Measurements from ENCODE around the gene USB1. TPM values are rescaled to one million over a fixed set of nuclear protein-coding genes. Genes with fewer than 3 reads are reported as not detected.

Gene USB1
- total RNA-seq, 1 donor from 2014 or later, result 79.5 TPM

GRCh38 chr16:58044266-58045019, 43.2 kb downstream of the USB1 start:
- H3K4me1 Mint-ChIP-seq (ENCODE audit: unreplicated experiment), result peaks cover 27% of the 10 kb centered on the region
- no peak for TF ChIP-seq CTCF (IDR thresholded peaks at IDR 0.05; ENCODE audit: unreplicated experiment)
- no peak overlapping the region for H3K27ac Mint-ChIP-seq (ENCODE audit: unreplicated experiment)
- H3K9me3 Mint-ChIP-seq (ENCODE audit: unreplicated experiment), result no peaks in the 10 kb centered on the region
- peak overlapping the region; percentile 25 for H3K4me3 Mint-ChIP-seq (ENCODE audit: unreplicated experiment)
- peaks cover 24% of the 10 kb centered on the region for H3K36me3 Mint-ChIP-seq (ENCODE audit: low read depth, unreplicated experiment)
- peaks cover 13% of the 10 kb centered on the region for H3K27me3 Mint-ChIP-seq (ENCODE audit: unreplicated experiment)
- no peak for DNase-seq (ENCODE audit: low spot score)

- peaks cover 16% of the 10 kb centered on the region for H3K27me3 Mint-ChIP-seq (ENCODE audit: unreplicated experiment)
- H3K27ac Mint-ChIP-seq (ENCODE audit: unreplicated experiment), result no peak overlapping the region
- peaks cover 34% of the 10 kb centered on the region for H3K4me1 Mint-ChIP-seq (ENCODE audit: unreplicated experiment)
- no peak for TF ChIP-seq CTCF (IDR thresholded peaks at IDR 0.05; ENCODE audit: unreplicated experiment)
- H3K36me3 Mint-ChIP-seq (ENCODE audit: low read depth, unreplicated experiment), result peaks cover 17% of the 10 kb centered on the region
- no peak for DNase-seq (ENCODE audit: low spot score)
- H3K9me3 Mint-ChIP-seq (ENCODE audit: unreplicated experiment), result no peaks in the 10 kb centered on the region
- no peak overlapping the region for H3K4me3 Mint-ChIP-seq (ENCODE audit: unreplicated experiment)
Measured at GRCh38 chr16:58045096-58045495, 43.9 kb downstream of the USB1 start.

- peaks cover 16% of the 10 kb centered on the region for H3K36me3 Mint-ChIP-seq (ENCODE audit: low read depth, unreplicated experiment)
- peaks cover 41% of the 10 kb centered on the region for H3K4me1 Mint-ChIP-seq (ENCODE audit: unreplicated experiment)
- DNase-seq (ENCODE audit: low spot score), result no peak
- peaks cover 17% of the 10 kb centered on the region for H3K27me3 Mint-ChIP-seq (ENCODE audit: unreplicated experiment)
- TF ChIP-seq CTCF (IDR thresholded peaks at IDR 0.05; ENCODE audit: unreplicated experiment), result no peak
- no peaks in the 10 kb centered on the region for H3K9me3 Mint-ChIP-seq (ENCODE audit: unreplicated experiment)
- peak overlapping the region; percentile 96 for H3K27ac Mint-ChIP-seq (ENCODE audit: unreplicated experiment)
- H3K4me3 Mint-ChIP-seq (ENCODE audit: unreplicated experiment), result no peak overlapping the region
Measured at GRCh38 chr16:58046054-58046881, 45.1 kb downstream of the USB1 start.

- no peak overlapping the region for H3K4me3 Mint-ChIP-seq (ENCODE audit: unreplicated experiment)
- H3K27ac Mint-ChIP-seq (ENCODE audit: unreplicated experiment), result peak overlapping the region; percentile 96
- no peak for TF ChIP-seq CTCF (IDR thresholded peaks at IDR 0.05; ENCODE audit: unreplicated experiment)
- no peak for DNase-seq (ENCODE audit: low spot score)
- peaks cover 17% of the 10 kb centered on the region for H3K27me3 Mint-ChIP-seq (ENCODE audit: unreplicated experiment)
- H3K9me3 Mint-ChIP-seq (ENCODE audit: unreplicated experiment), result no peaks in the 10 kb centered on the region
- H3K4me1 Mint-ChIP-seq (ENCODE audit: unreplicated experiment), result peaks cover 41% of the 10 kb centered on the region
- H3K36me3 Mint-ChIP-seq (ENCODE audit: low read depth, unreplicated experiment), result peaks cover 16% of the 10 kb centered on the region
Measured at GRCh38 chr16:58046936-58047335, 45.7 kb downstream of the USB1 start.
